AG10803 (cell line): Measurements from ENCODE around the gene KIF5C.

Experiments used
- DNase-seq: peaks from one replicate; pipeline ENCODE4 v3.0.0; 2010; ENCODE audit warnings: low read depth
- H3K4me3 ChIP-seq: 2 replicates; pipeline ENCODE4 v1.5.1; 2011; ENCODE audit warnings: mild to moderate bottlenecking, low read length, control low read depth
- CTCF ChIP-seq: conservative IDR thresholded peaks from 2 replicates; pipeline ENCODE4 v1.5.1; 2011; ENCODE audit warnings: mild to moderate bottlenecking, low read length, control low read depth, inconsistent platforms

KIF5C gene

GRCh38 chr2:149064365-149064841 is 189.4 kb downstream of the KIF5C start:
- TF ChIP-seq CTCF: no peak
- H3K4me3 ChIP-seq: no peak overlapping the region
- no peak for DNase-seq

- DNase-seq: peak; percentile 50
- TF ChIP-seq CTCF: no peak
- no peak overlapping the region for H3K4me3 ChIP-seq
These were observed 190.0 kb downstream of the KIF5C start for GRCh38 chr2:149064856-149065630.

- no peak overlapping the region for H3K4me3 ChIP-seq
- DNase-seq: no peak
- TF ChIP-seq CTCF: no peak
These were observed 193.4 kb downstream of the KIF5C start for GRCh38 chr2:149068225-149068995.

- peak; percentile 93 for DNase-seq
- no peak overlapping the region for H3K4me3 ChIP-seq
- no peak for TF ChIP-seq CTCF
These were observed 194.2 kb downstream of the KIF5C start for GRCh38 chr2:149068996-149069888.

- H3K4me3 ChIP-seq: no peak overlapping the region
- TF ChIP-seq CTCF: no peak
- no peak for DNase-seq
These were observed 195.8 kb downstream of the KIF5C start for GRCh38 chr2:149070681-149071320.

GRCh38 chr2:149075105-149075504 is 200.1 kb downstream of the KIF5C start:
- DNase-seq: no peak
- TF ChIP-seq CTCF: no peak
- no peak overlapping the region for H3K4me3 ChIP-seq
